ENCODE results near the gene GTF2H3. TPM values are rescaled to one million over a fixed set of nuclear protein-coding genes. Genes with fewer than 3 reads are reported as not detected.

GTF2H3 gene
- total RNA-seq, 2 experiments from 2014 or later: 35.8 to 36.7 TPM

DNA sequence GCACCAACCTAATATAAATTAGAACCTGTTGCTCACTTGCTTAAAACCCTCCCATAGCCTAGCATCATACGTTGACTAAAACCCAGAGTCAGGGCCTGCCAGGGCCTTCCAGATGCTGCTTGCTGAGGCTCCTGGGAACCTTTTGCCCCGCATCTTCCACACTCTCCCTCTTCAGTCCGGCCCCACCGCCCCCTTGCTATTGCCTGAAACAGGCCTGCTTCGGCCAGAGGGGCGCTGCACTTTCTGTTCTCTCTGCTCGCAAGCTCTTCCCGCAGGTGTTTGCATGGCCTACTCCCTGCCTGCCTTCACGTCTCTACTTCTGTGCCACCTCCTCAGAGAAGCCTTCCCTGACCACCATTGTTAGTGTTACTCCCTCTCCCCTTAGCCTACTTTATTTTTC, 23.6 kb downstream of the GTF2H3 start:
- POLR2A ChIA-PET: no interaction called here
- no peak overlapping the region for H3K4me3 Mint-ChIP-seq
- no peaks in the 10 kb centered on the region for H3K9me3 Mint-ChIP-seq
- ATAC-seq (ENCODE audit: low read depth) (no peak), DNase-seq (no peak)
- H3K27me3 Mint-ChIP-seq: no peaks in the 10 kb centered on the region
- peaks cover 21% of the 10 kb centered on the region for H3K36me3 Mint-ChIP-seq
- peaks cover 17% of the 10 kb centered on the region for H3K4me1 Mint-ChIP-seq
- peak overlapping the region; percentile 10 for H3K27ac Mint-ChIP-seq

DNA sequence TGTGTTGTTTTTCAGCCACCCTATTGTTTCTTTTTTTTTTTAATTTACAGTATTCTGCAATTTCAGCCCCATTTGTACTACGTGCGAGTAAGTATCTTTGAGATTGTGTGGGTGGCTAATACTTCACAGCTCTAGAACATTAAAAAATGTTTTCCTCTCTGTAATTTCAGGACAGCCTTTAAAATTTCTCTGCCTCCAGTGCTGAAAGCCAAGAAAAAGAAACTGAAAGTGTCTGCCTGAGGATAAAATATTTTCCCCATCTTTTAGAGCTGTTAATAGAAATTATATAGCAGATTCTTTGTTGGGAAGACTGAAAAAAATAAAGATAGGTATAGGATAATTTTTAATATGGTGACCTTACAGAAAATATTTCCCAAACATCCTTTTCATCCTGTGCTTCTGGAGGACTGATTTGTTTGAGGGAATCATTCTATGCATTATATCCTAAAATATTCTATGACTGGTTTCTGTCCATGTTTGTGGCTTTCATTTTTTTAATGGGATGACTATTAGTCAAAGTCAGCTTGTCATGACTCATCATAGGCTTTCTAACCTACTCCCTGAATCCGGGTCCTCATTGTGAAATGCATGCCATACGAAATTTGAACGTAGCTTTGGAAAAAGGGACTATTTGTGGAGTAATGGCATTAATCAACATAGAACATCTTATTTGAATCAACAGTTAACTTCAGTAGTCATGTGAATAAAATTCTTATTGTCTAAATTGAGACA, 26.5 kb downstream of the GTF2H3 start:
- peak overlapping the region; percentile 61 for H3K27ac Mint-ChIP-seq
- H3K4me3 Mint-ChIP-seq: peak overlapping the region; percentile 3
- ATAC-seq (ENCODE audit: low read depth): no peak
- POLR2A ChIA-PET: interaction anchor here (1.1 kb wide), 1 partner anchor 11 kb away, joined by 4 read pairs; the partner anchor contains the start of gene TCTN2
- no peak for DNase-seq
- H3K27me3 Mint-ChIP-seq: no peaks in the 10 kb centered on the region
- no peaks in the 10 kb centered on the region for H3K9me3 Mint-ChIP-seq
- peaks cover 15% of the 10 kb centered on the region for H3K4me1 Mint-ChIP-seq
- H3K36me3 Mint-ChIP-seq: peaks cover 27% of the 10 kb centered on the region

DNA sequence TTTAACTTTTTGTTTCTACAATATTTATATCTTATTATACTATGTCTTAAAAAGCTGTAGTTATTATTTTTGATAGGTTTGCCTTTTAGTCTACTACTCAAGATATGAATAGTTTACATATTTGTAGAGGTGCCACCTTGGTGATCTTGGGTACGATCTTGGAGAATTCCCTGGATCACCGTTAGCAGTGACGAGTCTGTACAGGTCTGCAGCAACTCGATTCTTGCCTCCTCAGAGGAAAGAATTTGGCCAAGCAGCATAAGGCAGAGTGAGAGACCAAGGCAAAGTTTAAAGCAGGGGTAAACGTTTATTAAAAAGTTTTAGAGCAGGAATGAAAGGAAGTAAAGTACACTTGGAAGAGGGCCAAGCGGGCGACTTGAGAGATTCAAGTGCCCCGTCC, 34.1 kb downstream of the GTF2H3 start:
- POLR2A ChIA-PET: no interaction called here
- DNase-seq: no peak
- H3K4me3 Mint-ChIP-seq: no peak overlapping the region
- H3K27me3 Mint-ChIP-seq: no peaks in the 10 kb centered on the region
- no peaks in the 10 kb centered on the region for H3K9me3 Mint-ChIP-seq
- no peaks in the 10 kb centered on the region for H3K4me1 Mint-ChIP-seq
- no peak for ATAC-seq (ENCODE audit: low read depth)
- H3K27ac Mint-ChIP-seq: no peak overlapping the region
- H3K36me3 Mint-ChIP-seq: peaks cover 14% of the 10 kb centered on the region

DNA sequence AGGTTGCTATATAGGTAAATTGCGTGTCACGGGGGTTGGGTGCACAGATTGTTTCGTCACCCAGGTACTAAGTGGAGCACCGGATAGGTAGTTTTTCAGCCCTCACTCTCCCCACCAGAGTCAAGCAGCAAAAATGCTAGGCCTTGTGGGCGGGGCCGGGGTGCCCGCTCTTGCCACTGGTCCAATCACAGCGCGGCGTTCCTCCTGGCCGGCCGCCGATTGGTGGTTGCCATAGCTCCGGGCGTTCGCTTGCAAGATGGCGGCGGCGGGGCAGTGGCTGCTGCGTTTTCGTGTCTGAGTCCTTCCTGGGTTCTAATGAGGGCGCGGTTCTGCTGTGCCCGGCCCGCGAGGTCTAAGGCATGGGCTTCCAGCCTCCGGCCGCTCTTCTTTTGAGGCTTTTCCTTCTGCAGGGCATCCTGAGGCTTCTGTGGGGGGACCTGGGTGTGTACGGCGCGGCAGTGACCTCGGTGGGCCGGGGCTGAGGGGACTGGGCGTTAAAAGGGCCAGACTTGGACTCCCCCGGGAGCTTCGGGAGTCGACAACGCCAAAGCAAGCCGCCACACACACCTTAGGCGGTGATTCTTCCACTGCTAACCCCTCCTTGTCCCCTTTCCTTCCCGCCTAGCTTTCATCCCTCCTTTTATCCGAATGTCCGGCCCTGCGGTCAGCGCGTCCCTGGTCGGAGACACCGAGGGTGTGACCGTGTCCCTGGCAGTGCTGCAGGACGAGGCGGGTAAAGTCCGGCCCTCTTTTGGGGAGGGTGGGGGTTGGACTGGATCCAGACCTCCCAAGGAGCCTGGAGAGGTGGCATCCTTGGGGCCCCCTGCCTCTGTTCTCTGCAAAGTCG, 37.5 kb downstream of the GTF2H3 start, which contains the start of gene TCTN2:
Gene TCTN2 (plus strand): TSS at position 232 of the 847 bp plus-strand sequence. CDS start 128 bp downstream, at position 360.
- ATAC-seq (ENCODE audit: low read depth): peak; percentile 99
- Mint-ChIP-seq H3K4me1 (no peaks in the 10 kb centered on the region), H3K27ac (peak within 1 kb of the TSS; percentile 62), H3K27me3 (no peaks in the 10 kb centered on the region), H3K36me3 (no peaks in the 10 kb centered on the region), H3K4me3 (peak within 1 kb of the TSS; percentile 84), H3K9me3 (no peaks in the 10 kb centered on the region)
- DNase-seq: peak; percentile 95
- POLR2A ChIA-PET: interaction anchor here (1.0 to 2.0 kb wide), 2 partner anchors 11 to 41 kb away, joined by 4 to 8 read pairs; partner anchors contain the start of gene ATP6V0A2

DNA sequence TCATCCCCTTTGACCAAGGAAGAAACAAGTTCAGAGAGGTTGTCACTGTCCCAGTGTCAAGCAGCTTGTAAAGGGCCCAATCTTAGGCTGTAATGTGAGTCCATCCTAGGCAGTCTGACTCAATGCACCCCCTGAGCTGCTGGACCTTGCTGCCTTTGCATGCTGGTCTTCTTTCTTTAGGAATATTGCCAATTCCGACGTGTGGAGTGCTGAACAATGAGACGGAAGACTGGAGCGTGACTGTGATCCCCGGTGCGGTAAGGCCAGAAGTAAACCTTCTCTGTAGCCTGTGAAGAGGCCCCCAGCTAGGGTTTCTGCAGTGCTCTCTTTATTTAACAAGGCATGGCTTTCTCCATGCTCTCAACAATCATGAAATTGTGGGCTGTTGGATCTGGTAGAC, 38.2 kb downstream of the GTF2H3 start:
- no peak for ATAC-seq (ENCODE audit: low read depth)
- no peaks in the 10 kb centered on the region for H3K27me3 Mint-ChIP-seq
- H3K4me3 Mint-ChIP-seq: peak overlapping the region; percentile 84
- H3K36me3 Mint-ChIP-seq: no peaks in the 10 kb centered on the region
- no peaks in the 10 kb centered on the region for H3K9me3 Mint-ChIP-seq
- no peak for DNase-seq
- POLR2A ChIA-PET: interaction anchor here (2.0 kb wide), 1 partner anchor 41 kb away, joined by 8 read pairs; the partner anchor contains the start of gene ATP6V0A2
- H3K4me1 Mint-ChIP-seq: no peaks in the 10 kb centered on the region
- H3K27ac Mint-ChIP-seq: no peak overlapping the region

DNA sequence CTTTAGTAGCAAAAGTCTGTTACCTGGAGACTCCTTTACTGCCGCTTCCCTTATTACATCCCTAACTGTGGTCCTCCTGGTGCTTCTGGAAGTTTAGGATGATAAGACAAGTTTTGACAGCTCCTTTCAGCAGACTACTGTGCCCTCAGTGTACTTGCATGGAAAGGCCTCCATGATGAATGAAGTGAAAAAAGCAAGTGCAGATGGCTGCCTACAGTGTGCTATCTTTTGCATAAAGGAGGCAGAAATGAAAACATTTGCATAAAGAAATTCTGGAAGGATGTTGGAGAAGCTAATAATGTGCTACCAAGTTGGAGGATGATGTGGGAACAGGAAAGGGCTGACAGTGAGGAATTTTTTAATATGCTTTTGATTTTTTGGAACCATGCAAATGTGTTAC, 41.8 kb downstream of the GTF2H3 start:
- POLR2A ChIA-PET: no interaction called here
- H3K4me3 Mint-ChIP-seq: no peak overlapping the region
- no peaks in the 10 kb centered on the region for H3K27me3 Mint-ChIP-seq

DNA sequence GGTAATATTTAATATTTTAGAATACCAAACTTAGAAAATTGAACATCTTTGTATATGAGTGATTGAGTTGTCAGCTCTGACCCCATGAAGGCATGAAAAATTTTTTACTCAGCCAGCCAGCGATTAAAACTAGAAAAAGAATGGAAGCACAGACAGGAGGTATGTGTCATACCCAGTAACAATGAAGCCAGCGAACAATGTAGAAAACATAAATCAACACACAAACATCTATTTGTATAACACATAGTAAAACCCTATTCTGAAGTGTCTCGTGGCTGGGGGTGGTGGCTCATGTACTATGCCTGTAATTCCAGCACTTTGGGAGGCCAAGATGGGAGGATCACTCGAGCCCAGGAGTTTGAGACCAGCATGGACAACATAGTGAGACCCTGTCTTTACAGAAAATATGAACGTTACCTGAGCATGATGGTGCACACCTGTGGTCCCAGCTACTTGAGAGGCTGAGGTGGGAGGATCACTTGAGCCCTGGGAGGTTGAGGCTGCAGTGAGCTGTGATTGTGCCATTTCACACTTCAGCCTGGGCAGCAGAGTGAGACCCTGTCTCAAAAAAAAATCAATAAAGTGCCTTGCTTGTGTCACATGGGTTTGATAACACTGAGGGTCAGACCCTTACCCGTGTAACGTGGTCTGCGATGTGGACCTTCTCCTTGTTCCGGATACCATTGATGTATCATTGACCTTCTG, 43.1 kb downstream of the GTF2H3 start:
- H3K9me3 Mint-ChIP-seq: no peaks in the 10 kb centered on the region
- no peak for ATAC-seq (ENCODE audit: low read depth)
- no peak overlapping the region for H3K27ac Mint-ChIP-seq
- peaks cover 6% of the 10 kb centered on the region for H3K36me3 Mint-ChIP-seq
- no peaks in the 10 kb centered on the region for H3K27me3 Mint-ChIP-seq
- POLR2A ChIA-PET: no interaction called here
- H3K4me1 Mint-ChIP-seq: peaks cover 2% of the 10 kb centered on the region
- no peak for DNase-seq
- no peak overlapping the region for H3K4me3 Mint-ChIP-seq

More for the DNA sequence above, 41.8 kb downstream of the GTF2H3 start:
- H3K4me1 Mint-ChIP-seq: peaks cover 2% of the 10 kb centered on the region
- no peaks in the 10 kb centered on the region for H3K9me3 Mint-ChIP-seq
- DNase-seq (no peak), ATAC-seq (ENCODE audit: low read depth) (no peak)
- no peak overlapping the region for H3K27ac Mint-ChIP-seq
- no peaks in the 10 kb centered on the region for H3K36me3 Mint-ChIP-seq

DNA sequence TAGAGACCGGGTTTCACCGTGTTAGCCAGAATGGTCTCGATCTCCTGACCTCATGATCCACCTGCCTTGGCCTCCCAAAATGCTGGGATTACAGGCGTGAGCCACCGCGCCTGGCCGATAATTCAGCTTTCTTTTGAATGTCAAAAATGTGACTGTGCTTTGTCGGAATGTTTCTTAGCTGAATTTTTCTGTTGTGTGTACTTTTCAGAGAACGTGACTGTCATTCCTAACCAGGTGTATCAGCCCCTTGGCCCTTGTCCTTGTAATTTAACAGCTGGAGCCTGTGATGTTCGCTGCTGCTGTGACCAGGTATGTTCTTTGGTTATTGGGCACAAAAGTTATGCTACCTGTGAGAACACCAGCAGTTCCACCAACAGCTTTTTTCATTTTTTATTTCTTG, 45.4 kb downstream of the GTF2H3 start:
- Mint-ChIP-seq H3K4me3 (no peak overlapping the region), H3K27ac (no peak overlapping the region), H3K9me3 (no peaks in the 10 kb centered on the region), H3K4me1 (peaks cover 2% of the 10 kb centered on the region), H3K36me3 (peaks cover 6% of the 10 kb centered on the region), H3K27me3 (no peaks in the 10 kb centered on the region)
- DNase-seq: no peak
- no peak for ATAC-seq (ENCODE audit: low read depth)
- POLR2A ChIA-PET: no interaction called here

DNA sequence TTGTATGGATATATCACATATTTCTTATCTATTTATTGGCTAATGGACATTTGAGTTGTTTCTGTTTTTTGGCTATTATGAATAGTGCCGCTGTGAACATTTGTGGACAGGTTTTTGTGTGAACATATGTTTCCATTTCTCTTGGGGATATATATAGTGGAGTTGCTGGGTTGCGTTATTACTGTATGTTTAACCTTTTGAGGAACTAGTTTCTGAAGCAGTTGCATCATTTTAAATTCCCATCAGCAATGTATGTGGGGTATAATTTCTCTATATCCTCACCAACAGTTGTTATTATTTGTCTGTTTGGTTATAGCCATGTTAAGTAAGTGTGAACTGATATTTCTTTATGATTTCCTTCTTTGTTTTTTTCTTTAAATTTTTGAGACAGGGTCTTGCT, 48.0 kb downstream of the GTF2H3 start:
- POLR2A ChIA-PET: no interaction called here
- no peaks in the 10 kb centered on the region for H3K9me3 Mint-ChIP-seq
- H3K27ac Mint-ChIP-seq: no peak overlapping the region
- H3K27me3 Mint-ChIP-seq: no peaks in the 10 kb centered on the region
- no peak for ATAC-seq (ENCODE audit: low read depth)
- DNase-seq: no peak
- H3K4me3 Mint-ChIP-seq: no peak overlapping the region
- peaks cover 2% of the 10 kb centered on the region for H3K4me1 Mint-ChIP-seq
- peaks cover 6% of the 10 kb centered on the region for H3K36me3 Mint-ChIP-seq

DNA sequence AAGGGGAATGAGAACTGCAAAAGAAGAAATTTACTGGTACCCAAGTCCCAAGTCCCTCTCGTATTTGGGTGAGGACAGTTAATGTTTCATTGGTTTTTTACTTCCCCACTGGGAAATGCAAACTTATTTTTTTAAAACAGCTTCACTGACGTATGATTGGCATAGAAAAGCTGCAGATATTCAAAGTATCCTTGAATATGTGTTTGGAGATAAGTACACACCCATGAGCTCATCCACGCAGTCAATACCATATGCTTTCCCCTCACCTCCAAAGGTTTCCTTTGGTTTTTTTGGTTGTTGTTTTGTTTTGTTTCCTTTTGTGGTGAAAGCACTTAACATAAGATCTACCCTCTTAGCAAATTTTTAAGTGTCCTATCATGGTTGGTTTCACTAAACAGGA, 50.3 kb downstream of the GTF2H3 start:
- H3K27ac Mint-ChIP-seq: no peak overlapping the region
- peaks cover 6% of the 10 kb centered on the region for H3K36me3 Mint-ChIP-seq
- no peaks in the 10 kb centered on the region for H3K9me3 Mint-ChIP-seq
- ATAC-seq (ENCODE audit: low read depth) (no peak), DNase-seq (no peak)
- POLR2A ChIA-PET: interaction anchor here (0.7 kb wide), 1 partner anchor 107 kb away, joined by 4 read pairs; no protein-coding TSS in a partner anchor
- no peak overlapping the region for H3K4me3 Mint-ChIP-seq
- H3K27me3 Mint-ChIP-seq: no peaks in the 10 kb centered on the region
- H3K4me1 Mint-ChIP-seq: no peaks in the 10 kb centered on the region

DNA sequence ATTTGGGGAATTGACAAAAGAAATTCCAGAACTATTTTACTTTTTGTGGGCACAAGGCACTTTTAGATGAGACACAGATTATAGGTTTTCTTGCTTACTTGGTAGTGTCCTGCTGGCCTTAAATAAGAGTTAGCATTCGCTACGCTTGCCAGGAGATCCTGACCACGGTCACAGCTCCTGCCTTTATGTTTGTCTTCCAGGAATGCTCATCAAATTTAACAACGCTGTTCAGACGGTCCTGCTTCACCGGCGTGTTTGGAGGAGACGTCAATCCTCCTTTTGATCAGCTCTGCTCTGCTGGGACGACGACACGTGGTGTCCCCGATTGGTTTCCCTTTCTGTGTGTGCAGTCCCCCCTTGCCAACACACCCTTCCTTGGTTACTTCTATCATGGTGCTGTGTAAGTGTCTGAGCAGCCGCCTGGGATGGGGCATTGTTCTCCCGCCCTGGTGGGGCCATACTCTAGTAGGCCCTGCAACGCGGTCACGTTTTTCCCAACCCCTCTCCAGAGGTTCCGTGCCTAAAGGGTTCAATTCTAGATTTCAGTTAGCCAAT, 53.1 kb downstream of the GTF2H3 start:
- Mint-ChIP-seq H3K9me3 (no peaks in the 10 kb centered on the region), H3K27me3 (no peaks in the 10 kb centered on the region), H3K4me3 (no peak overlapping the region), H3K27ac (no peak overlapping the region), H3K4me1 (no peaks in the 10 kb centered on the region), H3K36me3 (no peaks in the 10 kb centered on the region)
- DNase-seq (no peak), ATAC-seq (ENCODE audit: low read depth) (no peak)
- POLR2A ChIA-PET: no interaction called here

DNA sequence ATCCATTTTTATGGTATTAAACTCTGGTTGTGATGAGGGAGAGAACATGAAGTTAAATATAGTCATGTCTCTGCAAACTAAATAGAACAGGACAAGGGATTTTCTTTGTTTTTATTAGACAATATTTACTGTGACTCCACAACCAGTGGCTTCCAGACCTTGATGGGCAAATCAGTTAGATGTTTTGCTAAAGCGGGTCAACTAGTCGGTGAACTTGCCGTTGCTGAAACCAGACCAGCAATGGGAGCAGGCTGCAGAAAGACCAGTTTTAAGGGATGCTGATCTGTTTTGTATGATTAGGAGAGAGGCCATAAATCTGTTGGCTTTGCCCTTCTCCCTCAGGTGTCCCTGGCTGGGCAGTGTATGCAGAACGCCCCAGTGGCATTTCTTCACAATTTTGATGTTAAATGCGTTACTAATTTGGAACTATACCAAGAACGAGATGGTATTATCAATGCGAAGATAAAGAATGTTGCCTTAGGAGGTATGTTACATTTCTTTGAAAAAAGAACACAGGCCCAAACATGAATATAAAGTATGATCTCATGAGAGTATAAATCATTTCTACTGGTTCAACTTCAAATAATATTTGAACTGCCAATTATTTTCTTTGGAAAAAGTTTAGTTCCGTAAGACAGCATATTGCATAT, 56.7 kb downstream of the GTF2H3 start:
- no peak for DNase-seq
- no peak overlapping the region for H3K4me3 Mint-ChIP-seq
- H3K27ac Mint-ChIP-seq: no peak overlapping the region
- no peak for ATAC-seq (ENCODE audit: low read depth)
- H3K27me3 Mint-ChIP-seq: no peaks in the 10 kb centered on the region
- no peaks in the 10 kb centered on the region for H3K36me3 Mint-ChIP-seq
- POLR2A ChIA-PET: no interaction called here
- no peaks in the 10 kb centered on the region for H3K4me1 Mint-ChIP-seq
- no peaks in the 10 kb centered on the region for H3K9me3 Mint-ChIP-seq
